Type B pancreatic cell (in vitro differentiated cells): ENCODE measurements around the gene ZNF750. TPM values are rescaled to one million over a fixed set of nuclear protein-coding genes. Genes with fewer than 3 reads are reported as not detected.

Experiments
- DNase-seq: peaks from one replicate; pipeline ENCODE4 v3.0.0; 2021; ENCODE audit warnings: mixed read lengths; ENCODE audit not compliant: unreplicated experiment; ENCODE audit errors: extremely low spot score
- H3K27ac Mint-ChIP-seq: 2 replicates; pipeline ENCODE4 v1.8.0; 2021; ENCODE audit warnings: mild to moderate bottlenecking, mixed read lengths
- H3K27me3 Mint-ChIP-seq: 2 replicates; pipeline ENCODE4 v1.8.0; 2021; ENCODE audit warnings: mixed read lengths
- H3K36me3 Mint-ChIP-seq: 2 replicates; pipeline ENCODE4 v1.8.0; 2021; ENCODE audit warnings: mixed read lengths
- H3K4me1 Mint-ChIP-seq: one replicate; pipeline ENCODE4 v1.8.0; 2021; ENCODE audit warnings: mixed read lengths; ENCODE audit not compliant: unreplicated experiment
- H3K4me3 Mint-ChIP-seq: 2 replicates; pipeline ENCODE4 v1.8.0; 2021; ENCODE audit warnings: mild to moderate bottlenecking, mixed read lengths
- H3K9me3 Mint-ChIP-seq: 2 replicates; pipeline ENCODE4 v1.8.0; 2021; ENCODE audit warnings: mixed read lengths
- CTCF ChIP-seq: fragments of 200-600 bp; sonication (generic); conservative IDR thresholded peaks from 2 replicates; pipeline ENCODE4 v1.5.0; 2021; ENCODE audit warnings: antibody characterized with exemption, mild to moderate bottlenecking
- total RNA-seq: library from RNA; stranded (reverse); gene quantifications from 2 replicates; pipeline ENCODE4 v1.2.1, GENCODE V29; 2021; ENCODE audit warnings: low replicate concordance

Gene ZNF750
- total RNA-seq, 1 donor from 2014 or later, result 10.3 TPM

GRCh38 chr17:82844796-82845162, 5.0 kb upstream of the ZNF750 start:
- Mint-ChIP-seq H3K9me3 (no peaks in the 10 kb centered on the region), H3K27ac (no peak overlapping the region), H3K36me3 (peaks cover 5% of the 10 kb centered on the region), H3K4me3 (no peak overlapping the region), H3K4me1 (peaks cover 27% of the 10 kb centered on the region), H3K27me3 (no peaks in the 10 kb centered on the region)
- no peak for DNase-seq
- TF ChIP-seq CTCF, result no peak

- no peak overlapping the region for H3K4me3 Mint-ChIP-seq
- no peaks in the 10 kb centered on the region for H3K27me3 Mint-ChIP-seq
- TF ChIP-seq CTCF, result no peak
- H3K27ac Mint-ChIP-seq, result peak overlapping the region; percentile 12
- peaks cover under 1% of the 10 kb centered on the region for H3K36me3 Mint-ChIP-seq
- peaks cover 23% of the 10 kb centered on the region for H3K4me1 Mint-ChIP-seq
- no peak for DNase-seq
- no peaks in the 10 kb centered on the region for H3K9me3 Mint-ChIP-seq
Observed at GRCh38 chr17:82843904-82844680, 4.3 kb upstream of the ZNF750 start.

- Mint-ChIP-seq H3K4me3 (peak overlapping the region; percentile 78), H3K27ac (peak overlapping the region; percentile 58), H3K36me3 (no peaks in the 10 kb centered on the region), H3K27me3 (no peaks in the 10 kb centered on the region), H3K4me1 (peaks cover 21% of the 10 kb centered on the region), H3K9me3 (no peaks in the 10 kb centered on the region)
- DNase-seq, result no peak
- no peak for TF ChIP-seq CTCF
Observed at GRCh38 chr17:82841921-82842596, 2.2 kb upstream of the ZNF750 start.

GRCh38 chr17:82840431-82840831, 609 bp upstream of the ZNF750 start:
- Mint-ChIP-seq H3K9me3 (no peaks in the 10 kb centered on the region), H3K36me3 (no peaks in the 10 kb centered on the region), H3K4me3 (peak overlapping the region; percentile 92), H3K4me1 (peaks cover 35% of the 10 kb centered on the region), H3K27me3 (no peaks in the 10 kb centered on the region), H3K27ac (peak overlapping the region; percentile 89)
- TF ChIP-seq CTCF, result no peak
- no peak for DNase-seq

- Mint-ChIP-seq H3K36me3 (no peaks in the 10 kb centered on the region), H3K27me3 (no peaks in the 10 kb centered on the region), H3K4me1 (peaks cover 29% of the 10 kb centered on the region), H3K9me3 (no peaks in the 10 kb centered on the region), H3K27ac (peak overlapping the region; percentile 89), H3K4me3 (peak overlapping the region; percentile 92)
- no peak for DNase-seq
- TF ChIP-seq CTCF, result no peak
Observed at GRCh38 chr17:82838386-82839063, 1.3 kb downstream of the ZNF750 start.
